Natural killer cell (primary cell): ENCODE results near the gene GPR156. TPM values are rescaled to one million over a fixed set of nuclear protein-coding genes. Genes with fewer than 3 reads are reported as not detected.

Experiments used
- ATAC-seq, 3 donors: fragments of 150-1000 bp in 2 of 3; fragments of 200-7000 bp in 1 of 3; cut with Tn5 transposase; 1 replicate in 1 of 3; 2 replicates in 2 of 3; pipeline ENCODE4 v1.10.0; 2021; ENCODE audit warnings: mild to moderate bottlenecking in 2 of 3, moderate library complexity in 2 of 3
- DNase-seq, 2 donors: peaks; one replicate each; pipeline versions ENCODE4 v3.0.0 to v3.0.0-alpha.2; 2013 to 2021; ENCODE audit warnings: mixed read lengths in 1 of 2
- H3K27ac ChIP-seq: one replicate; pipeline ENCODE4 v1.5.1; 2013; ENCODE audit warnings: mild to moderate bottlenecking, low read length
- H3K27me3 ChIP-seq: one replicate; pipeline ENCODE4 v1.6.1; 2013; ENCODE audit warnings: low read length; ENCODE audit not compliant: control insufficient read depth, insufficient read depth
- H3K36me3 ChIP-seq: one replicate; pipeline ENCODE4 v1.6.1; 2013; ENCODE audit warnings: low read length; ENCODE audit not compliant: control insufficient read depth, insufficient read depth
- H3K4me1 ChIP-seq: one replicate; pipeline ENCODE4 v1.6.1; 2013; ENCODE audit warnings: low read length; ENCODE audit not compliant: control insufficient read depth, insufficient read depth
- H3K4me3 ChIP-seq: one replicate; pipeline ENCODE4 v1.5.1; 2013; ENCODE audit warnings: low read length
- H3K9me3 ChIP-seq: one replicate; pipeline ENCODE4 v1.6.1; 2013; ENCODE audit warnings: low read length; ENCODE audit not compliant: control insufficient read depth, insufficient read depth
- H3K27ac Mint-ChIP-seq, 2 donors: one replicate each; pipeline ENCODE4 v1.8.0; 2022; ENCODE audit warnings: mild to moderate bottlenecking in 2 of 2, mixed read lengths in 2 of 2, moderate library complexity in 1 of 2
- H3K27me3 Mint-ChIP-seq, 2 donors: one replicate each; pipeline ENCODE4 v1.8.0; 2022; ENCODE audit warnings: low read depth in 2 of 2, mixed read lengths in 2 of 2
- H3K36me3 Mint-ChIP-seq: one replicate; pipeline ENCODE4 v1.8.0; 2022; ENCODE audit warnings: mixed read lengths
- H3K4me1 Mint-ChIP-seq, 2 donors: one replicate each; pipeline ENCODE4 v1.8.0; 2022; ENCODE audit warnings: mixed read lengths in 2 of 2
- H3K4me3 Mint-ChIP-seq: one replicate; pipeline ENCODE4 v1.8.0; 2022; ENCODE audit warnings: mild to moderate bottlenecking, moderate library complexity, mixed read lengths
- H3K9me3 Mint-ChIP-seq, 2 donors: one replicate each; pipeline ENCODE4 v1.8.0; 2022; ENCODE audit warnings: mixed read lengths in 2 of 2
- CTCF ChIP-seq: fragments of 200-600 bp; IDR thresholded peaks from one replicate; pipeline ENCODE4 v1.8.0; 2022; ENCODE audit warnings: antibody characterized with exemption
- WGBS: methylation state at CpG from one replicate; pipeline ENCODE4 v1.1.7; 2013; ENCODE audit warnings: missing lambda C conversion rate; ENCODE audit not compliant: insufficient coverage; 5-methylcytosine and 5-hydroxymethylcytosine counted together
- intact Hi-C: fragments of 100-400 bp; cut with micrococcal nuclease; formaldehyde crosslinking; loops from one replicate; pipeline ENCODE4 v1.14.2; 2022
- total RNA-seq, 4 donors: library from RNA; stranded (reverse); fragments of 120-200 nt in 1 of 4; gene quantifications; one replicate each; pipeline versions ENCODE4 v1.2.3 to v1.2.4, GENCODE V29; 2013 to 2022

The GPR156 gene
- total RNA-seq, 3 donors from 2014 or later (not counting 1 experiment from before 2014, with no cell fraction given): 0.18 to 0.75 TPM; not detected in 1

GRCh38 chr3:120203016-120203415 is 82.0 kb downstream of the GPR156 start:
- WGBS: 30% methylated on average over 1 of the region's 2 CpGs
- TF ChIP-seq CTCF: no peak
- H3K4me3 ChIP-seq: no peak overlapping the region

GRCh38 chr3:120202363-120202762 is 82.7 kb downstream of the GPR156 start:
- no peak overlapping the region for H3K27ac Mint-ChIP-seq
- Histone ChIP-seq H3K9me3 (no peaks in the 10 kb centered on the region), H3K4me3 (no peak overlapping the region), H3K27me3 (no peaks in the 10 kb centered on the region), H3K4me1 (no peaks in the 10 kb centered on the region), H3K27ac (no peak overlapping the region), H3K36me3 (no peaks in the 10 kb centered on the region)
- H3K4me3 Mint-ChIP-seq: no peak overlapping the region
- no peaks in the 10 kb centered on the region for H3K4me1 Mint-ChIP-seq
- no peak for TF ChIP-seq CTCF
- intact Hi-C loops: no loop called here
- no peaks in the 10 kb centered on the region for H3K36me3 Mint-ChIP-seq
- WGBS: no CpG with 5 or more reads among the region's 2 CpGs
- no peaks in the 10 kb centered on the region for H3K9me3 Mint-ChIP-seq
- H3K27me3 Mint-ChIP-seq: no peaks in the 10 kb centered on the region
- DNase-seq: no peak
- ATAC-seq: no peak

More at GRCh38 chr3:120203016-120203415, 82.0 kb downstream of the GPR156 start:
- Histone ChIP-seq H3K4me1 (no peaks in the 10 kb centered on the region), H3K36me3 (no peaks in the 10 kb centered on the region), H3K27me3 (no peaks in the 10 kb centered on the region), H3K27ac (no peak overlapping the region), H3K9me3 (no peaks in the 10 kb centered on the region)
- intact Hi-C loops: no loop called here
- Mint-ChIP-seq H3K4me3 (no peak overlapping the region), H3K27me3 (peaks cover 0 to 2% of the 10 kb centered on the region in 2 donors), H3K27ac (no peak overlapping the region), H3K4me1 (no peaks in the 10 kb centered on the region), H3K9me3 (no peaks in the 10 kb centered on the region), H3K36me3 (no peaks in the 10 kb centered on the region)
- no peak for DNase-seq
- no peak for ATAC-seq

GRCh38 chr3:120200493-120201235 is 84.4 kb downstream of the GPR156 start:
- H3K4me3 ChIP-seq: no peak overlapping the region
- Mint-ChIP-seq H3K36me3 (no peaks in the 10 kb centered on the region), H3K4me3 (no peak overlapping the region), H3K27ac (no peak overlapping the region), H3K4me1 (no peaks in the 10 kb centered on the region), H3K9me3 (no peaks in the 10 kb centered on the region), H3K27me3 (no peaks in the 10 kb centered on the region)
- no peak overlapping the region for H3K27ac ChIP-seq
- DNase-seq (no peak), ATAC-seq (no peak)
- H3K4me1 ChIP-seq: no peaks in the 10 kb centered on the region
- 95% methylated on average over 6 of the region's 6 CpGs for WGBS
- H3K36me3 ChIP-seq: no peaks in the 10 kb centered on the region
- H3K9me3 ChIP-seq: no peaks in the 10 kb centered on the region
- intact Hi-C loops: no loop called here
- no peaks in the 10 kb centered on the region for H3K27me3 ChIP-seq
- no peak for TF ChIP-seq CTCF
